Hepatocyte (in vitro differentiated cells): Measurements from ENCODE around the gene CNTNAP3. TPM values are rescaled to one million over a fixed set of nuclear protein-coding genes. Genes with fewer than 3 reads are reported as not detected.
"Not testable (repeated sequence)": the region's sequence is repeated elsewhere in the genome, so short reads cannot be mapped to it uniquely, and the experiment has no call there.

ENCODE experiments used
- DNase-seq: peaks from one replicate; pipeline ENCODE4 v3.0.0-alpha.2; 2016; ENCODE audit warnings: low spot score
- H2AFZ ChIP-seq: fragments of 200-600 bp; sonication (generic); 2 replicates; pipeline ENCODE4 v1.6.0; 2016; ENCODE audit warnings: antibody characterized with exemption, mild to moderate bottlenecking
- H3K27ac ChIP-seq: fragments of 200-600 bp; sonication (generic); 2 replicates; pipeline ENCODE4 v1.5.1; 2016; ENCODE audit warnings: mild to moderate bottlenecking
- H3K27me3 ChIP-seq: fragments of 200-600 bp; sonication (generic); 2 replicates; pipeline ENCODE4 v1.6.1; 2016
- H3K36me3 ChIP-seq: fragments of 200-600 bp; sonication (generic); replicated peaks from 2 replicates; pipeline ENCODE4 v1.5.1; 2016; ENCODE audit warnings: low read depth; ENCODE audit not compliant: insufficient read depth
- H3K4me1 ChIP-seq: fragments of 200-600 bp; sonication (generic); 2 replicates; pipeline ENCODE4 v1.5.1; 2016; ENCODE audit warnings: mild to moderate bottlenecking, moderate library complexity; ENCODE audit not compliant: insufficient read depth
- H3K4me2 ChIP-seq: fragments of 200-600 bp; sonication (generic); 2 replicates; pipeline ENCODE4 v1.6.0; 2016
- H3K4me3 ChIP-seq: fragments of 200-600 bp; sonication (generic); 2 replicates; pipeline ENCODE4 v1.5.1; 2016; ENCODE audit warnings: mild to moderate bottlenecking
- H3K79me2 ChIP-seq: fragments of 200-600 bp; sonication (generic); 2 replicates; pipeline ENCODE4 v1.6.0; 2017; ENCODE audit warnings: mild to moderate bottlenecking
- H3K9me2 ChIP-seq: fragments of 200-600 bp; sonication (generic); replicated peaks from 2 replicates; pipeline ENCODE4 v1.6.0; 2017; ENCODE audit warnings: mild to moderate bottlenecking; ENCODE audit not compliant: insufficient read depth
- H3K9me3 ChIP-seq: fragments of 200-600 bp; sonication (generic); 2 replicates; pipeline ENCODE4 v1.5.1; 2016; ENCODE audit warnings: low read depth, mild to moderate bottlenecking
- H4K20me1 ChIP-seq: fragments of 200-600 bp; sonication (generic); 2 replicates; pipeline ENCODE4 v1.6.0; 2016; ENCODE audit warnings: mild to moderate bottlenecking; ENCODE audit not compliant: insufficient read depth, poor library complexity, severe bottlenecking
- WGBS: methylation state at CpG from one replicate; pipeline ENCODE4 v1.1.6; 2016; ENCODE audit warnings: low lambda C conversion rate; ENCODE audit errors: missing lambda C conversion rate; 5-methylcytosine and 5-hydroxymethylcytosine counted together
- polyA plus RNA-seq: library from polyadenylated mRNA; unstranded; fragments of >200 nt; fragmentation: Nextera tagmentation; extraction: Ambion mirVana; gene quantifications from 2 replicates; pipeline ENCODE4 v1.2.1, GENCODE V29; 2016
- total RNA-seq: library from RNA; depleted of rRNA; stranded (reverse); fragments of >200 nt; gene quantifications from 2 replicates; pipeline ENCODE4 v1.2.3, GENCODE V29; 2014

CNTNAP3 gene
- total and polyA plus RNA-seq, 2 experiments from 2014 or later, result 0.80 to 1.00 TPM

- H3K9me2 ChIP-seq, H3K27me3 ChIP-seq, H3K4me2 ChIP-seq, H3K27ac ChIP-seq, H3K79me2 ChIP-seq, H3K36me3 ChIP-seq, DNase-seq, H3K4me1 ChIP-seq, H4K20me1 ChIP-seq, H3K9me3 ChIP-seq, H3K4me3 ChIP-seq, H2AFZ ChIP-seq: not testable (repeated sequence)
- 57% methylated on average over 2 of the region's 2 CpGs for WGBS
Measured at GRCh38 chr9:39039148-39039547, 248.8 kb downstream of the CNTNAP3 start.

- H3K9me3 ChIP-seq, H3K4me2 ChIP-seq, H2AFZ ChIP-seq, H3K27ac ChIP-seq, H3K4me3 ChIP-seq, H3K27me3 ChIP-seq, H3K4me1 ChIP-seq, H4K20me1 ChIP-seq, H3K9me2 ChIP-seq, H3K79me2 ChIP-seq, H3K36me3 ChIP-seq, DNase-seq: not testable (repeated sequence)
- 96% methylated on average over 1 of the region's 1 CpG for WGBS
Measured at GRCh38 chr9:39038221-39038620, 249.7 kb downstream of the CNTNAP3 start.

- H2AFZ ChIP-seq, H3K9me2 ChIP-seq, H3K36me3 ChIP-seq, H3K4me3 ChIP-seq, H3K9me3 ChIP-seq, H3K27ac ChIP-seq, H3K79me2 ChIP-seq, DNase-seq, H3K4me1 ChIP-seq, H4K20me1 ChIP-seq, H3K27me3 ChIP-seq, H3K4me2 ChIP-seq: not testable (repeated sequence)
- WGBS, result 65% methylated on average over 2 of the region's 2 CpGs
Measured at GRCh38 chr9:39033849-39034248, 254.1 kb downstream of the CNTNAP3 start.

- 53% methylated on average over 9 of the region's 11 CpGs for WGBS
- H3K4me1 ChIP-seq, H3K4me3 ChIP-seq, H4K20me1 ChIP-seq, H3K9me2 ChIP-seq, H2AFZ ChIP-seq, H3K27me3 ChIP-seq, H3K9me3 ChIP-seq, H3K4me2 ChIP-seq, H3K79me2 ChIP-seq, H3K36me3 ChIP-seq, DNase-seq: not testable (repeated sequence)
- H3K27ac ChIP-seq, result peak overlapping the region; percentile 28
Measured at GRCh38 chr9:39030204-39031019, 257.6 kb downstream of the CNTNAP3 start.

GRCh38 chr9:39028855-39029254 lies 259.1 kb downstream of the CNTNAP3 start:
- not testable (repeated sequence) for H3K4me3 ChIP-seq, H3K36me3 ChIP-seq, H3K9me2 ChIP-seq, DNase-seq, H3K9me3 ChIP-seq, H3K27me3 ChIP-seq, H3K4me2 ChIP-seq, H4K20me1 ChIP-seq, H3K79me2 ChIP-seq, H2AFZ ChIP-seq, H3K4me1 ChIP-seq, H3K27ac ChIP-seq
- WGBS, result 82% methylated on average over 5 of the region's 5 CpGs

GRCh38 chr9:39028168-39028567 lies 259.8 kb downstream of the CNTNAP3 start:
- not testable (repeated sequence) for H3K4me2 ChIP-seq, H3K4me1 ChIP-seq, H3K9me2 ChIP-seq, H3K36me3 ChIP-seq, H3K9me3 ChIP-seq, H3K27ac ChIP-seq, DNase-seq, H3K79me2 ChIP-seq, H3K27me3 ChIP-seq, H4K20me1 ChIP-seq, H2AFZ ChIP-seq, H3K4me3 ChIP-seq
- WGBS, result 94% methylated on average over 7 of the region's 7 CpGs

- not testable (repeated sequence) for H3K9me3 ChIP-seq, H3K79me2 ChIP-seq, H3K36me3 ChIP-seq, H3K27ac ChIP-seq, H3K4me3 ChIP-seq, H4K20me1 ChIP-seq, H3K9me2 ChIP-seq, H3K27me3 ChIP-seq, DNase-seq, H2AFZ ChIP-seq, H3K4me1 ChIP-seq, H3K4me2 ChIP-seq
- 75% methylated on average over 4 of the region's 4 CpGs for WGBS
Measured at GRCh38 chr9:39025911-39026588, 261.9 kb downstream of the CNTNAP3 start.
